GM19438 (cell line): Measurements from ENCODE around the gene CKAP4.

Experiments used
- ATAC-seq: cut with Tn5 transposase; IDR thresholded peaks from one replicate; pipeline ENCODE4 v1.9.1; 2021; ENCODE audit warnings: low read depth; ENCODE audit not compliant: unreplicated experiment

Gene CKAP4

GRCh38 chr12:106274575-106275121, 26.8 kb upstream of the CKAP4 start:
- ATAC-seq, result no peak

DNA sequence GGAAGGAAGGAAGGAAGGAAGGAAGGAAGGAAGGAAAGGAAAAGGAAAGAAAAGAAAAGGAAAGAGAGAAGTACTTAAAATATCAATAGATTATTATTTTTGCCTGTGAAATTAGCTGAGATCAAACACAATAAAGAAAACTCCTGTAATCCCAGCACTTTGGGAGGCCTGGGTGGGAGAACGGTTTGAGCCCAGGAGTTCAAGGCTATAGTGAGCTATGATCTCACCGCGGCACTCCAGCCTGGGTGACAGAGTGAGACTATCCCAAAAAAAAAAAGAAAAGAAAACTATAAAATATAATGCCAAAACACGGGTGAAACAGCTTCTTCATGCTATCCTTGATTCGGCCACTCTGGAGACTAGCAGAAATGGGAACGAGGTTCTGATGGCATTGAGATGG, 26.2 kb upstream of the CKAP4 start:
- ATAC-seq, result no peak

DNA sequence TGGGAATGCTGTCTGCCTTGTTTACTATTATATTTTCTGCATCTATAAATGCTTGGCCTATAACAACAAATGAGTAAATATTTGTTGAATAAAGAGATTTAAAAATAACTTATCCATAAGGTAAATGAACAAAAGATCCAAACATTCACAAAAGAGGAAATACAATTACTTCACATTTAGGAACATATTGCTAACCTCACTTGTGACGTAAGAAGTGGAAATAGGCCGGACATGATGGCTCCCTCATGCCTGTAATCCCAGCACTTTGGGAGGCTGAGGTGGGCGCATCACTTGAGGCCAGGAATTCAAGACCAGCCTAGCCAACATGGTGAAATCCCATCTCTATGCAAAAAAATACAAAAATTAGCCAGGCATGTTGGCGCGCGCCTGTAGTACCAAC, 25.7 kb upstream of the CKAP4 start:
- ATAC-seq, result no peak

DNA sequence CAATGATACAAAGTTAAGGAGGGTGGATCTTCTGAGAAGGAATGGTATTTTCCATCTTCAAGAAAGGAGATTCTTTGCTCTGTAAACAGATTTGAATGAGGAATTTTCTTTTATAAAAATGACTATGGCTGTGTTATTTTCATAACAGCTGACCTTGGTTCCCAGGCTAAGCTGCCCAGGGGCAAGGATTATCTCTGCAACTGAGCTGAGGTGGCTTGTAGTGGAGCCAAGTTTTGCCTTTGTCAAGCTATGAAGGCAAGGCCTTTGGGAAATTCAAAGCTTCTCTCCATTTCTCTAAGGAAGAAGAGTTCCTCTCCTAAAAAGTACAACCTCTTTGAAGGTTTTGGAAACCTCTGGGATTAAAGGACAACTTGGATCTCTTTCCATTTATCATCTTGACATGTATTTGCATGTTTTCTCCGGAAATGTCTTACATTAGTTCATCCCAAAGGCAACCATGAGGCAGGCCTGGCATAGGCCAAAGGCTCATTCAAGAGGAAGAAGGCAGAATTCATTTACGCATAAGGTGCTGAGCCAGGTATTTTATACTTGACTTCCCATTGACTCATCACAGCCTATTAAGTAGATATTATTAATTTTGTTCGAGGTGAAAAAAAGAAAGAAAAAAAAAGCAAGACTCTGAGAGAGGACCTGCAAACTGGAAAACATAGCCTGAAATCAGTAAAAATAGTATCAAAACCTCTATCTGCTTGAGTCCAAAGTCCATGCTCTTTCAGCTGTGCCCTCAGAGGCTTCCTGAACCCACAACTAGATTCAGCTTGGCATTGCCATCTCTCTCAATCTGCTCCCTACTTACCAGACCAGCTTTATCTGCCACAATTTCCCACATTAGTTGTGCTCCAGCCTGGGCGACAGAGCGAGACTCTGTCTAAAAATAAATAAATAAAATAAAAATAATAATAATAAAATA, 24.0 kb upstream of the CKAP4 start:
- ATAC-seq, result no peak

GRCh38 chr12:106269150-106269771, 21.4 kb upstream of the CKAP4 start:
- no peak for ATAC-seq

DNA sequence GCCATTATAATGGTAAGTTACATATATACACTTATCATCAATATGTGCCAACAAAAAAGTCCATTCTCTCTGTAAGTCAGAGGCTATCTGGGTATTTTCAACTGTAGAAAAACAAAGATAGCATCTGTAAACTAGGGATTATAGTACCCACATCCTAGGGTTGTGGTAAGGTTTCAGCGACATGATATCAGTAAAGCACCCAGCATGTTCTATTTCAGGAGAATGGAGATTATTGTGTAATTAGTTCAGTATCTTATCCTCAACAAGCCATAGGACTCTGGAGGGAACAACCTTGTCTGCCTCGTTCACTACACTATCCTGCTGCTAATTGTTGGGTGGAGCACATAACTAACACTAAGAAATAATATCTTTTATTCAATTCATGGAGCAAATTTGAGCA, 19.7 kb upstream of the CKAP4 start:
- no peak for ATAC-seq

- no peak for ATAC-seq
These were observed 17.3 kb upstream of the CKAP4 start for GRCh38 chr12:106265116-106265515.

- no peak for ATAC-seq
These were observed 11.1 kb upstream of the CKAP4 start for GRCh38 chr12:106258935-106259334.

GRCh38 chr12:106258226-106258625, 10.4 kb upstream of the CKAP4 start:
- ATAC-seq, result no peak

GRCh38 chr12:106256524-106256923, 8.7 kb upstream of the CKAP4 start:
- ATAC-seq, result no peak

DNA sequence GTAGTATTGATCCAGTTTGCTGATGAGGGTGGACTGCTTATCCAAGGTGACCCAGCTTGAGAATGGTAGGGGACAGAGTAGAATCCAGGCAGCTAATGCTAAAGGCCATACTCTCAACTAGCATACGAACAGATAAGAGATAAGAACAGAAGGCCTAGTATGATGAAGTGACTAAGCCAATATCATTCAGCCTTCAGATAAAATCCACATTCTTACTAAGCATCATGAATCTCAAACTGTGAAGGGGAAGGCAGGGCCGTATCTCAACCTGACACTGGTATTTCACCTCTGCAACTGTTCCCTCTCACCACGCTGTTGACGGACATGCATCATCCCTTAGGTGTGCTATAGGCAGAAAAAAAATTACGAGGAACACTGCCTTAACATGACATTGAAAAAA, 8.1 kb upstream of the CKAP4 start:
- no peak for ATAC-seq

DNA sequence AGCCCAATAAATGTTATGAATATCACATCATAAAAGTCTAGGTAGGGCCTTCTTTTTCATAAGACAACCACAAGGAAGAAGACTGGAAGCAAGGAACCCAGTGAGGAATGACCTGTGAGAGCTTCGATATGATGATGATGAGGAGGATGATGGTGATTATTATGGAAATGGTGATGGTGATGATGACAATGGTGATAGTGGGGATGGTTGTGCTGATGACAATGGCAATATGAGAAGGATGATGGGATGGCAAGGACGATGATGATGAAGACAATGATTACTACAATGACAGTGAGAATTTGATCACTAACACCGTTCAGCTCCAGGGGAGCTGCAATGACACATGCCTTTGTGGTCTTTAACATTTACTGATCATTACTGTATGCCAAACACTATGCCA, 7.7 kb upstream of the CKAP4 start:
- ATAC-seq, result no peak

GRCh38 chr12:106254724-106255123, 6.9 kb upstream of the CKAP4 start:
- ATAC-seq, result no peak

DNA sequence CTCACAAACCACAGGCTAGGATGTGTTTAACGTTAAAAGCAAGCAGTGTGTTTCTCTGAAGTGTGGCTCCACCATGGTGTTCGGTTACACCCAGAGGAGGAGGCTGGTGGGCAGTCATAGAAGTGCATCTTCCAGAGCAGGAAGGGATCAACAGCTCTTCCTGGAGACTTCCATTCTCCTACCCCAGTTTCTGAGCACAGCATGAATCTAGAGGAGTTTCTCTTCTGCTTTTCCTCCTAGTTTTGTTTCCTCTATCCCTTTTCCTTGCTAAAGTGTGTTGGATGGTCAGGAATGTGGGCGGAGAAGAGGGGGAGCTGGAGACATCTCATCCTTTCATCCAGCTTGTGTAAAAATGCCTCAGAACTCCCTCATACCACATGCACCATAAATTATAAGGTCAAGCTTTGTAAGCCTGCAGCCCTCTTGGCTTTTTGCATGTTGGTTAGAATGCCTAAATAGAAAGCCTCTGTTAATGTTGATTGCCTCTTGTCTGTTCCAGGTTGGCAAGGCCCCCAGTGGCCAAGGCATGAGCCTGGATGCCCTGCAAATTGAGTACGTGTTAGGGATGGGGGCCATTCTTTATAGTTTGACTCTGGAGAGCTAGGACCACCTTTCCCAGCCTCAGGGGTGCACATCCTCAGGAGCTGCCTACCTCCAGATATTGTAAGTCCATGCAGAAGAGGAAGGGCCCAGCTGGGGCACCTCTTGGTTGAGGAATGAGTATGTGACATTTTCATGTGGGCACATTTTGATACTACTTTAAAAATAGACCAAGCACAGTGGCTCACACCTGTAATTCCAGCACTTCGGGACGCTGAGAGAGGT, 4.0 kb upstream of the CKAP4 start:
- no peak for ATAC-seq

GRCh38 chr12:106249411-106250135, 1.8 kb upstream of the CKAP4 start:
- ATAC-seq, result peak; percentile 65

- ATAC-seq, result no peak
These were observed 1.1 kb upstream of the CKAP4 start for GRCh38 chr12:106248846-106249371.

- ATAC-seq, result peak; percentile 17
These were observed 559 bp upstream of the CKAP4 start for GRCh38 chr12:106248312-106248845.

DNA sequence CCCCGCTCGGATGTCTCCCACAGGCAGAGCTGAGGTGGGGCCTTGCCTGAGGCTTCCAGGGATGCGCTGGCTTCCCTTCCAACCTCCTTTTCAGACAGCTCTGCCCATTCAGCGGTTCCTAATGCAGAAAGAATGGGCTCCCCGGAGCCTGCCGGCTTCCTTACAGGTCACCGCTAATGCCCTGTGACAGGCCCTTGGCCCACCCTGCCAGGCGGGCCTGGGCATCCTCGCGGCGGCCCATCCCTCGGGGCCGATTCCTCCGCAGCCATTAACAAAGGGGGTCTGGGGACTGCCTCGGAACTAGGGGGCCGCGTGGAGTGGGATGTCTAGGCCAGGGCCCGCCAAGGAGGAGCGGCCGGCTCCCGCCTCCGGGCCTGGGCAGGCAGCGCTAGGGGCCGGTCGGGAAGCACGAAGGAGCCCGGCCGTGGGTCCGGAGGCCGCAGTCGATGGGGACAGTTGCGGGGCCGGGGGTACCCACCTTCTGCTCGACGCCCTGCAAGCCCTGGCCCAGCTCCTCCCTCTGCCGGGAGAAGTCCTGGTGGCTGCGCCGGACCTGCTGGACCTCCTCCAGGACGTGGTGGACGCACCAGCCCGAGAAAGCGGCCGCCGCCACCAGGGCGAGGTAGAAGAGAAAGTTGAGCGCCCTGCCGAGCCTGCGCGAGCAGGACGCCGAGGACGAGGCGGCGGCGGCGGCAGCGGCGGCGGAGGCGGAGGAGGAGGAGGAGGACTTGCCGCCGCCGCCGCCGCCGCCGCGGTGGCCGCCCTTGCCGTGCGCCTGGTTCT, 738 bp downstream of the CKAP4 start:
- peak; percentile 30 for ATAC-seq

DNA sequence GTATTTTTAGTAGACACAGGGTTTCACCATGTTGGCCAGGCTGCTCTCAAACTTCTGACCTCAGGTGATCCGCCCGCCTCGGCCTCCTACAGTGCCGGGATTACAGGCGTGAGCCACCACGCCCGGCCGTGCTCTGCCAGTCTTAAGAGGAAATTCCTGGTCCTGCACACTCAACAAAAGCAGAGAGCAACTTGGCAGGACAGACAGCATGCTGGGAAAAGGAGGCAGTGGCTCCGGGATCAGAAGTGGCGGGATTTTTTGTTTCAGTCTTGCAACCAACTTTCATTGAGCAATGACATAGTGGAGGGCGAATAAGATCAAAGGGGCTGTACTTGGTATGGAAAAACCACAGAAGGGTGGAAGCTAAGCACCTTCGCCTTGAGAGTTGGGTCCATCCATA, 2.1 kb downstream of the CKAP4 start:
- no peak for ATAC-seq
